HFFc6 (cell line): ENCODE data around the gene CLEC2B. TPM values are rescaled to one million over a fixed set of nuclear protein-coding genes. Genes with fewer than 3 reads are reported as not detected.

Source experiments
- DNase-seq: peaks from one replicate; pipeline ENCODE4 v3.0.0-alpha.2; 2018
- H3K27ac Mint-ChIP-seq: 2 replicates; pipeline ENCODE4 v1.8.0; 2020; ENCODE audit warnings: mild to moderate bottlenecking, mixed read lengths
- H3K27me3 Mint-ChIP-seq: 2 replicates; pipeline ENCODE4 v1.8.0; 2021; ENCODE audit warnings: mild to moderate bottlenecking, moderate library complexity, mixed read lengths; ENCODE audit not compliant: insufficient read depth
- H3K36me3 Mint-ChIP-seq: 2 replicates; pipeline ENCODE4 v1.8.0; 2021; ENCODE audit warnings: low read depth, mixed read lengths
- H3K4me1 Mint-ChIP-seq: 2 replicates; pipeline ENCODE4 v1.8.0; 2020; ENCODE audit warnings: low read depth, mixed read lengths
- H3K4me3 Mint-ChIP-seq: 2 replicates; pipeline ENCODE4 v1.8.0; 2020; ENCODE audit warnings: mild to moderate bottlenecking, moderate library complexity, mixed read lengths
- H3K9me3 Mint-ChIP-seq: 2 replicates; pipeline ENCODE4 v1.8.0; 2020; ENCODE audit warnings: mild to moderate bottlenecking, mixed read lengths
- total RNA-seq, 6 experiments: library from RNA; stranded (reverse); fragmentation: NEBNext Ultra II Directional; extraction: Animal tissue kit (Norgen Biotek cat#: 25700); gene quantifications; 2 replicates in 1 of 6; 3 replicates in 5 of 6; pipeline ENCODE4 v1.2.3, GENCODE V29; 2021
- TF ChIP-seq, protein P1 (sequence below): fragments of 200-600 bp; sonication (generic); IDR thresholded peaks from 2 replicates; pipeline ENCODE4 v1.5.0; 2021; ENCODE audit warnings: antibody characterized with exemption, mild to moderate bottlenecking

Gene CLEC2B
- total RNA-seq, 6 experiments from 2014 or later, result not detected

- H3K36me3 Mint-ChIP-seq, result peaks cover 16% of the 10 kb centered on the region
- H3K4me3 Mint-ChIP-seq, result no peak overlapping the region
- peaks cover 32% of the 10 kb centered on the region for H3K9me3 Mint-ChIP-seq
Measured at GRCh38 chr12:9907769-9908168, 38.6 kb upstream of the CLEC2B start.

DNA sequence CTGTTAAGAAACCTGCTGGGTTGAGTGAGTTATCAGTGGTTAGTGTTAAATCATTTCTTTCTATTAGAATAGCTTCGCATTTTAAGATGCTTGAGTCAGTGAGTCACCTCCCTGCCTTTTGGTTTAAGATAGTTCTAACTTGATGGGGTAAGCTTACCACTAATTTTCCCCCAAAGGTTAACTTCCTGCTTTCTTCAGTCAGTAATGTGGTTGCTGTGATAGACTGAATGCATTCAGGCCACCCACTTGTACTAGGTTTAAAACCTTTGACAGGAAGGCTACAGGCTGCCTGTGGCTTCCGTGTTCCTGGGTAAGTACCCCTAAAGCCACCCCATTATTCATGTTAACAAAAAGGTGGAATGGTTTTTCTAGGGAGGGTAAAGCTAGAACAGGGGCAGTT is 37.7 kb upstream of the CLEC2B start:
- TF ChIP-seq, protein P1, sequence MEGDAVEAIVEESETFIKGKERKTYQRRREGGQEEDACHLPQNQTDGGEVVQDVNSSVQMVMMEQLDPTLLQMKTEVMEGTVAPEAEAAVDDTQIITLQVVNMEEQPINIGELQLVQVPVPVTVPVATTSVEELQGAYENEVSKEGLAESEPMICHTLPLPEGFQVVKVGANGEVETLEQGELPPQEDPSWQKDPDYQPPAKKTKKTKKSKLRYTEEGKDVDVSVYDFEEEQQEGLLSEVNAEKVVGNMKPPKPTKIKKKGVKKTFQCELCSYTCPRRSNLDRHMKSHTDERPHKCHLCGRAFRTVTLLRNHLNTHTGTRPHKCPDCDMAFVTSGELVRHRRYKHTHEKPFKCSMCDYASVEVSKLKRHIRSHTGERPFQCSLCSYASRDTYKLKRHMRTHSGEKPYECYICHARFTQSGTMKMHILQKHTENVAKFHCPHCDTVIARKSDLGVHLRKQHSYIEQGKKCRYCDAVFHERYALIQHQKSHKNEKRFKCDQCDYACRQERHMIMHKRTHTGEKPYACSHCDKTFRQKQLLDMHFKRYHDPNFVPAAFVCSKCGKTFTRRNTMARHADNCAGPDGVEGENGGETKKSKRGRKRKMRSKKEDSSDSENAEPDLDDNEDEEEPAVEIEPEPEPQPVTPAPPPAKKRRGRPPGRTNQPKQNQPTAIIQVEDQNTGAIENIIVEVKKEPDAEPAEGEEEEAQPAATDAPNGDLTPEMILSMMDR, result no peak
- H3K9me3 Mint-ChIP-seq, result peaks cover 33% of the 10 kb centered on the region
- DNase-seq, result no peak

More at GRCh38 chr12:9907769-9908168, 38.6 kb upstream of the CLEC2B start:
- TF ChIP-seq, protein P1, result no peak
- no peak overlapping the region for H3K27ac Mint-ChIP-seq
- H3K4me1 Mint-ChIP-seq, result no peaks in the 10 kb centered on the region; the same call in 1 of the 2 replicates
- H3K27me3 Mint-ChIP-seq, result peaks cover 9% of the 10 kb centered on the region
- no peak for DNase-seq

DNA sequence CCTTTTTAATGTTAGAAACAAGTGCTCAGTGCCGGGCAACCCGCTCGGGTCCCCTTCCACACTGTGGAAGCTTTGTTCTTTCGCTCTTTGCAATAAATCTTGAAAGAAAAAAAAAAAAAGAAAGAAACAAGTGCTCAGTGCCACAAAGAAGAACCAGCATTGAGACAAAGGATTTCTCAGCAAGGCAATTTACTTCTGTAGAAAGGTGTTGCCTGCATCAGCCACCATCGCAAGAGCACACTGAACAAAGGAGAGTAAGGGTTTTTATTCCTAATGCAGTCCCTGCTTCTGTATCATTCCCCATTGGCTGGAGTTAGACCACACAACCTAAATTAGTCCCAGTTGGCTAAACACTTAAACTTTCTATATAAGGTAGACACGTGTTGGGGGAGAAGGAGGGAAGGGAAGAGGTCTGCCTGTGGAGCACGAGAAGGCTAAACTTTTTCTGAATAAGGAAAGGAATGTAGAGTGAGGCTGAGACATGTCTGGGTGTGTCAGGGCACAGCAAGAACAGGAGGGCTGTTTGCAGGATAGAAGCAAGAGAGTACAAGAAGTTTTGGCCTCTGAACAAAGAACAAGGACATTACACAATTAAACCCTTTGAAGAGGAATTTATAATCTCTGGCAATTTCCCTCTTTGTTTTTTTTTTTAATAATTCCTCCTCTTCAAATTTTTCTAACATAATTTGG is 33.5 kb upstream of the CLEC2B start:
- H3K27me3 Mint-ChIP-seq, result peaks cover 12% of the 10 kb centered on the region
- peaks cover 7% of the 10 kb centered on the region; the same call in 1 of the 2 replicates for H3K36me3 Mint-ChIP-seq
- no peaks in the 10 kb centered on the region; the same call in 1 of the 2 replicates for H3K4me1 Mint-ChIP-seq
- DNase-seq, result no peak
- TF ChIP-seq, protein P1, result no peak
- H3K27ac Mint-ChIP-seq, result no peak overlapping the region
- H3K4me3 Mint-ChIP-seq, result no peak overlapping the region
- peaks cover 11% of the 10 kb centered on the region for H3K9me3 Mint-ChIP-seq

More for the DNA sequence above, 37.7 kb upstream of the CLEC2B start:
- Mint-ChIP-seq H3K27me3 (peaks cover 11% of the 10 kb centered on the region), H3K4me3 (no peak overlapping the region), H3K4me1 (no peaks in the 10 kb centered on the region; the same call in 1 of the 2 replicates), H3K27ac (no peak overlapping the region), H3K36me3 (peaks cover 19% of the 10 kb centered on the region; the same call in 1 of the 2 replicates)

DNA sequence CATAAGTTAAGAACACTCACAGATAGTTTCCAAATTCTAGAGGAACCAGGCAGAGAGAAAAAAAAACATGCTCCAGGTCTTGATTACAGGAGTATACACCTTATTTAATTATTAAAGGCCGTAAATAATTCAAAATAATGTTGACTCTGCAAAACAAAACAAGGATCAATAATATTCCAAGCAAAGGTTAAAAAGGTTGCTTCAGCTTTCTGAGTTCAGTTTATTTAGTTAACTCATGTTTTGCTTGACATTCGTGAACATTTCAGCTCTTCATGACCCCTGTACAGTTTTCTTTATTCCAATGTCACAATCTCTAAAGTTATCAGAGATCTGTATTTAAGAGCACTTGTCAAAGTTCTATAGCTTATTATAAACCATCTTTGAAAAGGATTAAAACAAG is 31.8 kb upstream of the CLEC2B start:
- H3K4me3 Mint-ChIP-seq, result no peak overlapping the region
- H3K27ac Mint-ChIP-seq, result no peak overlapping the region
- no peaks in the 10 kb centered on the region; the same call in 1 of the 2 replicates for H3K4me1 Mint-ChIP-seq
- peaks cover 7% of the 10 kb centered on the region; the same call in 1 of the 2 replicates for H3K36me3 Mint-ChIP-seq
- H3K9me3 Mint-ChIP-seq, result peaks cover 11% of the 10 kb centered on the region
- H3K27me3 Mint-ChIP-seq, result peaks cover 12% of the 10 kb centered on the region
- TF ChIP-seq, protein P1, result no peak
- no peak for DNase-seq

- Mint-ChIP-seq H3K36me3 (peaks cover 7% of the 10 kb centered on the region; the same call in 1 of the 2 replicates), H3K27ac (no peak overlapping the region), H3K4me1 (no peaks in the 10 kb centered on the region; the same call in 1 of the 2 replicates)
Measured at GRCh38 chr12:9899209-9899608, 30.1 kb upstream of the CLEC2B start.

More at GRCh38 chr12:9899209-9899608, 30.1 kb upstream of the CLEC2B start:
- Mint-ChIP-seq H3K27me3 (peaks cover 12% of the 10 kb centered on the region; the same call in 1 of the 2 replicates), H3K4me3 (no peak overlapping the region), H3K9me3 (peaks cover 11% of the 10 kb centered on the region)
- TF ChIP-seq, protein P1, result no peak
- no peak for DNase-seq
